NCI-H2107 treated with DMSO at 0.1 percent for 48 hours (cell line): ENCODE data around the gene USP6.
"Not testable (repeated sequence)": the region's sequence is repeated elsewhere in the genome, so short reads cannot be mapped to it uniquely, and the experiment has no call there.

ENCODE experiments used
- DNase-seq: peaks from one replicate; lab custom pipeline; 2025; ENCODE audit not compliant: unreplicated experiment; lab: John Stamatoyannopoulos, UW

Gene USP6

DNA sequence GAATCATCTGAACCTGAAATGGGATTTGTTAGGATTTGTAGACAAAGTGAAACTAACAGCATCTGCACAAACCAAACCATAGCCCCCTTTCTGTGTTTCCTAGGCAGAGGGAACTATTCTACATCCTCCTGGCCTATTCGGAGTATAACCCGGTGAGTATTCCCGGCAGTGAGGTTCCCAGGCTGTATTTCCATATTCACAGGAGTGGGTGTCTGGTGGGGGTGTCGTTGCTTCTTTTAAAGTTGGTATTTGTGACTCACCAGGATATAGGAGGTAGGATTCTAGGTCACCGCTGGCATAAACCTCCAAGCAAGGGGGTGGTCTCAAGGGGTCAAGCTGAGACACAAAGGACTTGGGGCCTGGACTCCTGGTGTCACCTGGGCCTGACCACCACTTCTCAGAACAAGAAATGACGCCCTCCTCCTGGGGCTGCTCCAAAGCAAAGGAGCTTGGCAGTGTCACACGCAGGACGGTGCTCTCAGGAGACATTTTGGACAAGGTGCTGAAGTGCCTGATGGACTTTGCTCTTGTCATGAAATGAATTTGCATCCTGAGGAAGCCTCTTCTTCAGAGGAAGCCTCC lies 19.4 kb downstream of the USP6 start:
- not testable (repeated sequence) for DNase-seq

DNA sequence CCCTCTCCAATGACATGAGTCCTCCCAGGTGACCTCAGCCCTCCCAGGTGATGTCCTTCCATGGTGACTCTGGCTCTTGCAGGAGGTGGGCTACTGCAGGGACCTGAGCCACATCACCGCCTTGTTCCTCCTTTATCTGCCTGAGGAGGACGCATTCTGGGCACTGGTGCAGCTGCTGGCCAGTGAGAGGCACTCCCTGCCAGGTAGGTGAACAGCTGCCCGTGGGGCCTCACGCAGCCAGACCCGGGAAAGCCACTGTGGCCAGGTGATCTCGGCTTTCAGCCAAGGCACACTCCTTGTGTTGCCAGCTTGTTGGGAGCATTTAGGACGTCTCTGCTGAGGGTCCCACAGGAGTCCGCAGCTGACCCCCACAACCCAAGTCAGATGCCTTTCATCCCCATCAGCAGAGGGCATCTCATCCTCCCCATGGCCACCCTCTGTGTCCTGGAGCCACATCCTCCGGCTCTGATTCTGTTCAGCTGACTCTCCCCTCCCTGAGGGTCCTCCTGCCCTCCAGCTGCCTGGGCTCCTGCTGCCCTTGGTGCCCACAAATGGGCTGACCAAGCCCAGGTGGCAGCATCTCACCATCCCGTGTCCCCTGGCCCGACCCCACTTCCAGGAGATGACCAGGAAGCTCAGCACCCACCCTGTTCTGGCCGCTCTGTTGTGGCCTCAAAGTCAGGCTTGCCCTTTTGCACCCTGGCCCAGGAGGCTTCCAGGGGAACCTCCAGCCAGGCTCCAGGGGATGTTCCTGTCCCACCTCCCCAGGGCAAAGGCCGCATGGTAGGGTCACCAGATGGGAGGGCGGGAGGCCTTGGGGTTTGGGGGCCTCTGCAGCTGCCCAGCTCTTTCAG lies 20.1 kb downstream of the USP6 start:
- DNase-seq: no peak

DNA sequence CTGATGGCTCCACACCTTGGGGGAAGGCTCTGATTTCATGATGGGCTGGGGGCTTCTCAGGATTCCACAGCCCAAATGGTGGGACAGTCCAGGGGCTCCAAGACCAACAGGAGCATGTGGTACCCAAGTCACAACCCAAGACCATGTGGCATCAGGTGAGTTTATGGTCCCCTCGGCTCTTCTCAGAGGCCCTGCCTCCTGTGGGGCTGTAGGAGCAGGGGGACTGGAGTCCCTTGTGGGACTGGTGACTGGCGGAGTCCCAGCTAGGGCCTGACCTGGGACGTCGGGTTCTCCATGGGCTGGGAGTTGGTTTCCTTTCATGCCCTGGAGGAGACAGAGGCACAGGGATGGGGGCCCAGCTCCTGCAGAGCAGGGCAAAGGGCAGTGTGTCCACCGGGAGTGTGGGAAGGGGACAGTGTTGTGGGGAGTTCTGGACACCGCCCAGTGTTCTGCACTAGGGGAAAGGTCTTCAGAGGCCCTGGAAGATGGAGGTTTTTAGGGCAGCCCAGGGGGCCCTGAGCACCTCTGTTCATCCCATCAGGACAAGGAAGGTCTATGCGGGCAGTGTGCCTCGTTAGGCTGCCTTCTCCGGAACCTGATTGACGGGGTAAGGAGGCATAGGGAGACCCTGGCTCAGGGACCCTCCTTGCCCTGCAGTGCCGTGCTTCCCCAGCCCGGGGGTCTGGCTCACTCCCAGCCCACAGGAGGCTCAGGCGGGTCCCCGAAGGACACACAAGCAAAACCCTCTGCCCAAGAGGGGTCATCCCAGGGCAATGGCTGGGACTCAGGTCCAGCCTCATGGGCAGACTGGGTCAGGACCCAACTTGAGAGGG lies 21.0 kb downstream of the USP6 start:
- DNase-seq: not testable (repeated sequence)

DNA sequence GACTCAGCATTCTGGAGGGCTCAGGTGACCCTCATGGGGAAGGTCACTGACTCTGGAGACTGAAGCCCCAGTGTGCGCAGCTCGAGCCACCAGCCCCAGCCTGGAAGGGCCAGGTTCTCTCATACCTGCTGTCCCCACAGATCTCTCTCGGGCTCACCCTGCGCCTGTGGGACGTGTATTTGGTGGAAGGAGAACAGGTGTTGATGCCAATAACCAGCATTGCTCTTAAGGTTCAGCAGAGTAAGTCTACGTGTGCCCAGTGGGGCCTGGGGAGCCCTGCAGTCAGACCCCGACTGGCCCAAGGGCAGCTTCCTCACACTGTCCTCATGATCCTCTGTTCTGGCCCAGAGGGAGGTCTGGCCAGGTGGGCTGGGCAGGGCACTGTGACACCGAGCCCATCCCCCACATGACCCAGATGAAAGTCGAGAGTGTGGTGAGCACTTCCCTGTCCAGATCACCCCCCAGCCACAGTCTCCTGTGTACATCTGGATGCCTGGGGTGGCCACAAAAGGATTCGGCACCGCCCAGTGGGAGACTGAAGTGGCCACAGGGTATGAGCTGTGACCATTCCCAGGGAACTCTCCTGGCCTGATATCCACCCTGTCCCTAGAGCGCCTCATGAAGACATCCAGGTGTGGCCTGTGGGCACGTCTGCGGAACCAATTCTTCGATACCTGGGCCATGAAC lies 21.8 kb downstream of the USP6 start:
- DNase-seq: not testable (repeated sequence)

DNA sequence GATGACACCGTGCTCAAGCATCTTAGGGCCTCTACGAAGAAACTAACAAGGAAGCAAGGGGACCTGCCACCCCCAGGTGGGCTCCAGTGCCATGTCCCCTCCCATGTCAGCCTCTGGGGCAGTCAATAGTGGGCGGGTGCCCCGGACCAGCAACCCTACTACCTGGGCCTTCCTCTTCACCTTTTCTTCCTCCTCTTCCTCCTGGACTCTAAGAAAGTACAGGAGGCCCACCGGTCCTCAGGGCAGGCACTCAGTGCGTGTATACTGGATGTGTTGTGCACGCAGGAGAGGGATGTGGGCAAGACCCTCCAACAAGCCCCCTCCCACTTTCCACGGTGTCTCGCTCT lies 22.3 kb downstream of the USP6 start:
- DNase-seq: not testable (repeated sequence)

DNA sequence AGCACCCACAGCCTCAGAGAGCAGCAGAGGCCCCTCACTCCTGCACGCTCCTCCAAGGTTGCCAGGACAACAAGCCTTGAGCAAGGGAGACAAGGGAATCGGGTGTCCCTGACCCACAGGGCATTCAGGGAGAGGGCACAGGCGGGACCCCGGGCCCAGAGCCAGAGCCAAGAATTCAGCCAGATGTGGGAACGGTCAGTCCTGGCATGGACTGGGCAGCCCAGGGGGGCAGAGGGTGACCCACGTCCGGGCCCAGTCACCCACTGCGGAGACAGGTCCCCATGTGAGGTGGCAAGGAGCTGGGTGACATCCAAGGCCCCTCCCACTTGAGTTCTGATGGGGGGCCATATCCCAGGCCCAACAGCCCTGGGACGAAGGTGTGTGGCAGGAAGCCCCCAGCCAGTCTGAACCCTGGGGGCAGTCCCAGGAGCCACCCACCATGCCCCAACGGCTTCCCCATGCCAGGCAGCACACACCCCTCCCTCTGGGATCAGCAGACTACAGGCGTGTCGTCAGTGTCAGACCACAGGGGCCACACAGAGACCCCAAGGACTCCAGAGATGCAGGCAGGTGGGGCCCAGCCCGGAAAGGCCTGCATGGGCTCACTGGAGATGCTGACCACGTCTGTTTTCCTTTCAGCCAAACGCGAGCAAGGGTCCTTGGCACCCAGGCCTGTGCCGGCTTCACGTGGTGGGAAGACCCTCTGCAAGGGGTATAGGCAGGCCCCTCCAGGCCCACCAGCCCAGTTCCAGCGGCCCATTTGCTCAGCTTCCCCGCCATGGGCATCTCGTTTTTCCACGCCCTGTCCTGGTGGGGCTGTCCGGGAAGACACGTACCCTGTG lies 23.0 kb downstream of the USP6 start:
- no peak for DNase-seq

DNA sequence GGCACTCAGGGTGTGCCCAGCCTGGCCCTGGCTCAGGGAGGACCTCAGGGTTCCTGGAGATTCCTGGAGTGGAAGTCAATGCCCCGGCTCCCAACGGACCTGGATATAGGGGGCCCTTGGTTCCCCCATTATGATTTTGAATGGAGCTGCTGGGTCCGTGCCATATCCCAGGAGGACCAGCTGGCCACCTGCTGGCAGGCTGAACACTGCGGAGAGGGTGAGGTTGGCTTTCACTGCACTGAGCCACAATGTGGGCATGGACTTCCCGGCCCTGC lies 23.6 kb downstream of the USP6 start:
- DNase-seq: no peak

DNA sequence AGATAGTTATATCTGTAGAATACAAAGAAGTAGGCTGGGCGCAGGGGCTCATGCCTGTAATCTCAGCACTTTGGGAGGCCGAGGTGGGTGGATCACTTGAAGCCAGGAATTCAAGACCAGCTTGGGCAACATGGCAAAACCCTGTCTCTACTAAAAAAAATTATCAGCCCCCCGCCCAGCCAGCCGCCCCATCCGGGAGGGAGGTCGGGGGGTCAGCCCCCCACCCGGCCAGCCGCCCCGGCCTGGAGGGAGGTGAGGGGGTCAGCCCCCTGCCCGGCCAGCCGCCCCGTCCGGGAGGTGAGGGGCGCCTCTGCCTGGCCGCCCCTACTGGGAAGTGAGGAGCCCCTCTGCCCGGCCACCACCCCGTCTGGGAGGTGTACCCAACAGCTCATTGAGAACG lies 27.0 kb downstream of the USP6 start:
- DNase-seq: not testable (repeated sequence)

DNA sequence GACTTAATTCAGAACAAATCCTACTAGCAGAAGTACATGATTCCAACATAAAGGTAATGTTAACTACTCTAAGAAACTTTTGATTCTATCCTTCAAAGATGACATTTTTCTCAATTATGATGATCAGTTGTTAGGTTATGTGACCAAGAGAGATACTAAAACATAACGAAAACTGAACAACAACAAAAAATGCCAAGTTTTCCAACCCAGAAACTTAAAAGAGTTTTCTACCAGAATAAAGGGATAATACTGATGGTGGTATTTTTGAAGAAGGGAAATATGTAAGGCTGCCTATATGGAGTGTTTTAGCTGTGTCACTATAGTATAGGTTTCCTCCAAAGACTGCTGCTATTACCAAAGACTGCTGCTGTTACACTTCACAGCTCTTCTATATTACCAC lies 30.3 kb downstream of the USP6 start:
- DNase-seq: not testable (repeated sequence)

DNA sequence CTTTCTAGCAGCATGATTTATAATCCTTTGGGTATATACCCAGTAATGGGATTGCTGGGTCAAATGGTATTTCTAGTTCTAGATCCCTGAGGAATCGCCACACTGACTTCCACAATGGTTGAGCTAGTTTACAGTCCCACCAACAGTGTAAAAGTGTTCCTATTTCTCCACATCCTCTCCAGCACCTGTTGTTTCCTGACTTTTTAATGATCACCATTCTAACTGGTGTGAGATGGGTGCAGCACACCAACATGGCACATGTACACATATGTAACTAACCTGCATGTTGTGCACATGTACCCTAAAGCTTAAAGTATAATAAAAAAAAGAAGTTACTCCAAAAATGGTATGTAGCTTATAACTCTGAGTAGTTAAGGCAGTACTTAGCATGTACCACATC lies 44.9 kb downstream of the USP6 start:
- not testable (repeated sequence) for DNase-seq

DNA sequence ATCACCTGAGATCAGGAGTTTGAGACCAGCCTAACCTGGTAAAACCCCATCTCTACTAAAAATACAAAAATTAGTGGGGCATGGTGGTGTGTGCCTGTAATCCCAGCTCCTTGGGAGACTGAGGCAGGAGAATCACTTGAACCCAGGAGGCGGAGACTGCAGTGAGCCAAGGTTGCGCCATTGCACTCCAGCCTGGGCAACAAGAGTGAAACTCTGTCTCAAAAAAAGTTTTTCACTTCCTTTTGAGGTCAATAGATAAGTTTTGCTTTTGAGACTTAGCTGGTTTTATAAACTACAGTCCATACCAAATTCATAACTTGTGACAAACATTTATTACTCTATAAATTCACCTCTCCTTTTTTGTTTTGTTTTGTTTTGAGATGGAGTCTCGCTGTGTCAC lies 46.0 kb downstream of the USP6 start:
- DNase-seq: not testable (repeated sequence)

DNA sequence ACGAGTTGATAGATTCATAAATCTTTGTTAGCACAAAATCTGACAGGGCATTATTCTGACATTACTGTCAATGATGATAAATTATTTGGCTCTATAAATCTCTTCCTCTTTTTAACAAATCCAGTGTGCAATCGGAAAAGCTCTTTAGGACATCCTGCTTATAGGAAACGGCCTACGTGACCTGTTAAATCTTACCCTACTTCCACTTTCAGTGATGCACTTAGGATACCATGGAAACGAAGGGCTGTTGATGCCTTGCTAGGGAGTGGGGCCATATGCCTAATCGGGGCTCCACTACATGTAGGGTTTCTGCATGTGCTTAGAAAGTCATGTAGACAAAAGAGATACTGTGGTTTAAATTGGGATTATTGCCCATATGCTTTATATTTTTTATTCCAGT lies 48.6 kb downstream of the USP6 start:
- DNase-seq: no peak

DNA sequence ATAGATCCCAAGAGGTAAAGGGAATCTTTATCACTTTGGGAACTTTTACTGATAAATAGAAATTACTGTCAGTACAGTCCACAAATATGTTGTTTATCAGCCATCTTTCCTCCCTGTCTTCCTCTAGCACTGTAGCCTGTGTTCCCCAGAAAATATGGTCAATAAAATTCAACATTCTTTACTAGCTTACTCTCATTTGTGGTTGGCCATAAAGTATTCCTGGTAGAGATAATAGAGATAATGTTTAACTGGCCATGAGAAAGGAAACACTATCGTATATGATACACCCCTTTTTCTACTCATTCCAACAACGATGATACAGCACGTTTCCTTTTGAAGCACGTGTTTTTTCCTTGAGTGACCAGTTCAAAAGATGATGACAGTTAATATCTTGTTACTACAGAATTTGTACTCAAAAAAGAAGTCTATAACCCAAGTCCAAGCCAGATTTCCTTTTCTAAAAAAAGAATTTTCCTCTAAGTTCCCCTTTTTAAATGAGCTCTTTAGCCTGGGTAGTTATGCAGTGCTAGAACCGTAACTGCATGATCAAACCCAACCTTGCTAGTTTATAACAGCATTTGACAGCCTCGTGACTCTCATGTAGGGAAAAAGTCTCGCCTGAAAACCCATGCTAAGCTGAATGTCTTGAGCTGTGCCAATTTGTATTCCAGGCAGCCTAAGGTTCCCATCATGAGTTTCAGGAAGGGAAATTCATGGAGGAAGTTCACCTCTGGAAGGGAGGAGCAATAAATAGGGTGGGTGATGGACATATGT lies 50.1 kb downstream of the USP6 start:
- not testable (repeated sequence) for DNase-seq

DNA sequence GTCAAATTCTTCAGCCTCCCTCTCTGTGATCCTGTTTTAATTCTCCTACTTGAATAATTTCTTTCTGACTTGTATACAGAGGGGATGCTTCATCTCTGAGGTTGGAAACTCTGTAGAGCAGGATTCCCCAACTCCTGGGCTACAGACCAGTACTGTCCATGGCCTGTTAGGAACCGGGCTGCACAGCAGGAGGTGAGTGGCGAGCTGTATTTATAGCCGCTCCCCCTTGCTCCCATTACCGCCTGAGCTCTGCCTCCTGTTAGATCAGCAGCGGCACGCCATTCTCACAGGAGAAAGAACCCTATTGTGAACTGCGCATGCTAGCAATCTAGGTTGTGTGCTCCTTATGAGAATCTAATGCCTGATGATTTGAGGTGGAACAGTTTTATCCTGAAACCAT lies 59.2 kb downstream of the USP6 start:
- not testable (repeated sequence) for DNase-seq

DNA sequence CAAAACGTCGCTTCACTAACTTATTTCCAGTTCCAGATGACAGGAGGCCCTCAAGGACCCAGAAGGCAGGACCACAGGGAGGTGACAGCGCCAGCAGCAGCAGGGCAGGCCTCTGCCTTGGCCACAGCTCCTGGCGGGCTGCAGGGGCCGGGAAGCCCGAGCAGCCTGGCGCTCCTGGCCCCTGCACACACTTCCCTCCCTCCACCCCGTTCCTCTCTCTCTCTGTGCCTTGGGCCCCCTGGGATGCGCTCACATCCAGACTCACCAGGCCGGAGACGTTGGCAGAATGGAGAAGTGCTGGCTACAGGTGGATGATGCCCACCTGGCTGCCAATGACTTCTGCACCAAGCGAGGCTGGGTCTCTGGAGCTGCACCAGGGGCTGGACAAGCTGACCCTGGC lies 63.2 kb downstream of the USP6 start:
- DNase-seq: no peak

DNA sequence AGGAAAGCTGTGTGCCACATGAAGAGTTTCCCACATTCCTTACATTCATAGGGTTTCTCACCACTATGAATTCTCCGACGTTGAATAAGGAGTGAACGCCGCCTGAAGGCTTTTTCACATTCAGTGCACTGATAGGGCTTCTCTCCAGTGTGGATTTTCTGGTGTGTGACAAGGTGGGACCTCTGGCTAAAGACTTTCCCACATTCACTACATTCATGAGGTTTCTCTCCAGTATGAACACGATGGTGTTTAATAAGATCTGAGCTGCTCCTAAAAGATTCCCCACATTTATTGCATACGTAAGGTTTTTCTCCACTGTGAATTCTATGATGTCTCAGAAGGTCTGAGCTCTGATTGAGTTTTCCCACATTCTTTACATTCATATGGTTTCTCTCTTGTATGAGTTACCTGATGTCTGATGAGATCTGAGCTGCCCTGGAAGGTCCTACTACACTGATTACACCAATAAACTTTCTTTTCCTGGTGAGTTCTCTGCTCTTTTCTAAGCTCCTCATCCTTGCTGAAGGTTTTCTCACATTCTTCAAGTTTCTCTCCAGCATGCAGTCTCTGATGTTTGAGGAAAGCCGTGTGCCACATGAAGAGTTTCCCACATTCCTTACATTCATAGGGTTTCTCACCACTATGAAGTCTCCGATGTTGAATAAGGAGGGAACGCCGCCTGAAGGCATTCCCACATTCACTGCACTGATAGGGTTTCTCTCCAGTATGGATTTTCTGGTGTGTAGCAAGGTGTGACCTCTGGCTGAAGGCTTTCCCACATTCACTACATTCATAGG lies 65.9 kb downstream of the USP6 start:
- DNase-seq: no peak

DNA sequence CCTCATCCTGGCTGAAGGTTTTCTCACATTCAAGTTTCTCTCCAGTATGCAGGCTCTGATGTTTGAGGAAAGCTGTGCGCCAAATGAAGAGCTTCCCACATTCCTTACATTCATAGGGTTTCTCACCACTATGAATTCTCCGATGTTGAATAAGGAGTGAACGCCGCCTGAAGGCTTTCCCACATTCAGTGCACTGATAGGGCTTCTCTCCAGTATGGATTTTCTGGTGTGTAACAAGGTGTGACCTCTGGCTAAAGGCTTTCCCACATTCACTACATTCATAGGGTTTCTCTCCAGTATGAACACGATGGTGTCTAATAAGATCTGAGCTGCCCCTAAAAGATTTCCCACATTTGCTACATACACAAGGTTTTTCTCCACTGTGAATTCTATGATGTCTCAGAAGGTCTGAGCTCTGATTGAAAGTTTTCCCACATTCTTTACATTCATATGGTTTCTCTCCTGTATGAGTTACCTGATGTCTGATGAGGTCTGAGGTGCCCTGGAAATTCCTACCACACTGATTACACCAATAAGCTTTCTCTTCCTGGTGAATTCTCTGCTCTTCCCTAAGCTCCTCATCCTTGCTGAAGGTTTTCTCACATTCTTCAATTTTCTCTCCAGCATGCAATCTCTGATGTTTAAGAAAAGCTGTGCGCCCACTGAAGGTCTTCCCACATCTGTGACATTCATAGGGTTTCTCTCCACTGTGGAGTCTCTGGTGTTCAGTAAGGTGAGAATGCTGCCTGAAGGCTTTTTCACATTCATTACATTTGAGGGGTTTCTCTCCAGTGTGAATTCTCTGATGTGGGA lies 67.0 kb downstream of the USP6 start:
- no peak for DNase-seq

DNA sequence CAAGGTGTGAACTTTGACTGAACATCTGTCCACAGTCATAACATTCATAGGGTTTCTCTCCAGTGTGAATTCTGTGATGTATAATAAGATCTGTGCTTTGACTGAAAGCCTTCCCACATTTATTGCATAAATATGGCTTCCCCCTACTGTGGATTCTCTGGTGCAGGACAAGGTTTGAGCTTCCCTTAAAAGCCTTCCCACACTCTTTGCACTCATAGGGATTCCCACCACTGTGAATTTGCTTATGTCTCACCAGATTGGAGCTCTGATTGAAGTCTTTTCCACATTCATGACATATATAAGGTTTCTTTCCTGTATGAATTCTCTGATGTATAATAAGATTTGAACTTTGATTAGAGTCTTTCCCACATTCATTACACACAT lies 67.6 kb downstream of the USP6 start:
- no peak for DNase-seq
